Prostate gland (tissue), 2 donors: ENCODE measurements around the gene PTK7. TPM values are rescaled to one million over a fixed set of nuclear protein-coding genes. Genes with fewer than 3 reads are reported as not detected.

ENCODE experiments used
- DNase-seq: peaks from one replicate; pipeline ENCODE4 v3.0.0-alpha.2; 2019; ENCODE audit warnings: low spot score
- H3K27ac ChIP-seq, 2 donors: fragments of 200-600 bp; sonication (generic); 2 replicates each; pipeline ENCODE4 v1.5.1; 2017 to 2019
- H3K27me3 ChIP-seq: fragments of 200-600 bp; sonication (generic); replicated peaks from 2 replicates; pipeline ENCODE4 v1.5.1; 2019; ENCODE audit not compliant: insufficient read depth
- H3K36me3 ChIP-seq, 2 donors: fragments of 200-600 bp; sonication (generic); 1 replicate in 1 of 2; 2 replicates in 1 of 2; pipeline versions ENCODE4 v1.5.1 to v1.8.1; 2017 to 2019
- H3K4me1 ChIP-seq: fragments of 200-600 bp; sonication (generic); replicated peaks from 2 replicates; pipeline ENCODE4 v1.5.1; 2019
- H3K4me3 ChIP-seq, 2 donors: fragments of 200-600 bp; sonication (generic); 2 replicates each; pipeline ENCODE4 v1.5.1; 2017 to 2019
- H3K9me3 ChIP-seq: fragments of 200-600 bp; sonication (generic); 2 replicates; pipeline ENCODE4 v1.5.1; 2017
- POLR2A ChIP-seq: fragments of 450-650 bp; IDR thresholded peaks from one replicate; pipeline ENCODE4 v1.6.1; 2016; ENCODE audit warnings: antibody characterized with exemption, mild to moderate bottlenecking
- POLR2AphosphoS5 ChIP-seq: sonication (generic); formaldehyde crosslinking; IDR thresholded peaks from one replicate; pipeline ENCODE4 v1.6.1; 2017; ENCODE audit warnings: antibody characterized with exemption
- WGBS: methylation state at CpG from one replicate; pipeline ENCODE4 v1.1.5; 2018; 5-methylcytosine and 5-hydroxymethylcytosine counted together
- intact Hi-C: fragments of 100-400 bp; cut with DNase I; formaldehyde crosslinking; loops from one replicate; pipeline ENCODE4 v1.14.2; 2022
- total RNA-seq, 2 donors: library from RNA; depleted of rRNA; stranded (reverse); fragments of >200 nt; gene quantifications; one replicate each; pipeline ENCODE4 v1.1.0, GENCODE V29; 2016
- TF ChIP-seq, protein P1 (sequence below), 4 experiments: fragments of 200-600 bp in 2 of 4; fragments of 450-650 bp in 2 of 4; sonication (generic) in 2 of 4; IDR thresholded peaks; 1 replicate in 3 of 4; 2 replicates in 1 of 4; pipeline ENCODE4 v1.5.1; 2016 to 2019; ENCODE audit warnings: antibody characterized with exemption in 4 of 4, mild to moderate bottlenecking in 2 of 4, moderate library complexity in 2 of 4

Gene PTK7
- total RNA-seq, 2 donors from 2014 or later = 83.3 to 85.2 TPM

DNA sequence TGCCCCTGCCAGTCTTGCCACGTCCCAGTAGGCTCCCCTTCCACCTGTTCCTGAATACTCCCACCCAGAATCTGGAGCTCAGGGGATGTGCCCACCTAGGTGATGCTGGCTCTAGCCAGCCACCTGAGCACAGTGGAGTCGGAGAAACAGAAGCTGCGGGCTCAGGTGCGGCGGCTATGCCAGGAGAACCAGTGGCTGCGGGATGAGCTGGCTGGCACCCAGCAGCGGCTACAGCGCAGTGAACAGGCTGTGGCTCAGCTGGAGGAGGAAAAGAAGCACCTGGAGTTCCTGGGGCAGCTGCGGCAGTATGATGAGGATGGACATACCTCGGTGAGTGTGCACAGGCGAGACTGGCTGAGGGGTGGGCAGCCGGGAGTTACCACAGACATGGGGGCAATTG is 13.3 kb upstream of the PTK7 start:
- intact Hi-C loops = loop anchor here (10.0 kb wide), 1 partner anchor 48 kb away; the partner anchor contains the start of genes KLHDC3 and MEA1
- peaks cover 4 to 9% of the 10 kb centered on the region in 2 donors for H3K36me3 ChIP-seq
- H3K27ac ChIP-seq = no peak overlapping the region
- no peak overlapping the region for H3K4me3 ChIP-seq
- no peak for DNase-seq
- H3K9me3 ChIP-seq = no peaks in the 10 kb centered on the region
- TF ChIP-seq POLR2A = no peak
- no peak for TF ChIP-seq POLR2AphosphoS5
- TF ChIP-seq, protein P1, sequence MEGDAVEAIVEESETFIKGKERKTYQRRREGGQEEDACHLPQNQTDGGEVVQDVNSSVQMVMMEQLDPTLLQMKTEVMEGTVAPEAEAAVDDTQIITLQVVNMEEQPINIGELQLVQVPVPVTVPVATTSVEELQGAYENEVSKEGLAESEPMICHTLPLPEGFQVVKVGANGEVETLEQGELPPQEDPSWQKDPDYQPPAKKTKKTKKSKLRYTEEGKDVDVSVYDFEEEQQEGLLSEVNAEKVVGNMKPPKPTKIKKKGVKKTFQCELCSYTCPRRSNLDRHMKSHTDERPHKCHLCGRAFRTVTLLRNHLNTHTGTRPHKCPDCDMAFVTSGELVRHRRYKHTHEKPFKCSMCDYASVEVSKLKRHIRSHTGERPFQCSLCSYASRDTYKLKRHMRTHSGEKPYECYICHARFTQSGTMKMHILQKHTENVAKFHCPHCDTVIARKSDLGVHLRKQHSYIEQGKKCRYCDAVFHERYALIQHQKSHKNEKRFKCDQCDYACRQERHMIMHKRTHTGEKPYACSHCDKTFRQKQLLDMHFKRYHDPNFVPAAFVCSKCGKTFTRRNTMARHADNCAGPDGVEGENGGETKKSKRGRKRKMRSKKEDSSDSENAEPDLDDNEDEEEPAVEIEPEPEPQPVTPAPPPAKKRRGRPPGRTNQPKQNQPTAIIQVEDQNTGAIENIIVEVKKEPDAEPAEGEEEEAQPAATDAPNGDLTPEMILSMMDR (IDR thresholded peaks at IDR 0.05) = no peak
- H3K27me3 ChIP-seq = no peaks in the 10 kb centered on the region
- peaks cover 14% of the 10 kb centered on the region for H3K4me1 ChIP-seq
- 96% methylated on average over 12 of the region's 12 CpGs for WGBS

DNA sequence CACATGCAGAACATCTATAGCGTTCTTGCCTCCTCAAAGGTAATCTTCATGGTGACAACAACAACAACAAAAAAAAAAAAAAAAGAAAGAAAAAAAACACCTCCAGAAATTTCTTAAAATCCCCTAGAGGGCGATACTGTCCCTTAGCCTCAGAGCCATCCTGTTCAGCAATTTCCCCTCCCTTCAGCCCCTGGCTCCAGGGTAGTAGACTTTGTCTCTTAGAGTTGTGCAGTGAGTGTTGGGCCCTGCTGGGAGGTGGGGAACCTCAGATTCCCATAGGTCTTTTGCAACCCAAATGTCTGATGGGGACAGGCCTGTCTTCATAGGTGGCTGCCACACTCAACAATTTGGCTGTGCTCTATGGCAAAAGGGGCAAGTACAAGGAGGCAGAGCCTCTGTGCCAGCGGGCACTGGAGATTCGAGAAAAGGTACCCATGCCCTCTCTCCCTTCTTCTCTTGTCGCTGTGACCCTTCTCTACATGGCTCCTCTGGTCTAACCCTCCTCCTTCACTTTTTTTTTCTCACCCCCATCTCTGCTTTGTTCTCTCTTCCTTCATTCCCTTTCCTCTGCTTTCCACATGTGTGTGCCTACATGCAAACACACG is 6.0 kb upstream of the PTK7 start:
- intact Hi-C loops = no loop called here
- Histone ChIP-seq H3K27ac (no peak overlapping the region), H3K27me3 (no peaks in the 10 kb centered on the region), H3K9me3 (no peaks in the 10 kb centered on the region), H3K4me3 (no peak overlapping the region), H3K4me1 (no peaks in the 10 kb centered on the region), H3K36me3 (peaks cover 4 to 9% of the 10 kb centered on the region in 2 donors)
- TF ChIP-seq POLR2AphosphoS5 = no peak
- TF ChIP-seq, protein P1 (IDR thresholded peaks at IDR 0.05) = peak; percentile 10 to 49 (median 38)
- DNase-seq = no peak
- WGBS = 54% methylated on average over 6 of the region's 6 CpGs

DNA sequence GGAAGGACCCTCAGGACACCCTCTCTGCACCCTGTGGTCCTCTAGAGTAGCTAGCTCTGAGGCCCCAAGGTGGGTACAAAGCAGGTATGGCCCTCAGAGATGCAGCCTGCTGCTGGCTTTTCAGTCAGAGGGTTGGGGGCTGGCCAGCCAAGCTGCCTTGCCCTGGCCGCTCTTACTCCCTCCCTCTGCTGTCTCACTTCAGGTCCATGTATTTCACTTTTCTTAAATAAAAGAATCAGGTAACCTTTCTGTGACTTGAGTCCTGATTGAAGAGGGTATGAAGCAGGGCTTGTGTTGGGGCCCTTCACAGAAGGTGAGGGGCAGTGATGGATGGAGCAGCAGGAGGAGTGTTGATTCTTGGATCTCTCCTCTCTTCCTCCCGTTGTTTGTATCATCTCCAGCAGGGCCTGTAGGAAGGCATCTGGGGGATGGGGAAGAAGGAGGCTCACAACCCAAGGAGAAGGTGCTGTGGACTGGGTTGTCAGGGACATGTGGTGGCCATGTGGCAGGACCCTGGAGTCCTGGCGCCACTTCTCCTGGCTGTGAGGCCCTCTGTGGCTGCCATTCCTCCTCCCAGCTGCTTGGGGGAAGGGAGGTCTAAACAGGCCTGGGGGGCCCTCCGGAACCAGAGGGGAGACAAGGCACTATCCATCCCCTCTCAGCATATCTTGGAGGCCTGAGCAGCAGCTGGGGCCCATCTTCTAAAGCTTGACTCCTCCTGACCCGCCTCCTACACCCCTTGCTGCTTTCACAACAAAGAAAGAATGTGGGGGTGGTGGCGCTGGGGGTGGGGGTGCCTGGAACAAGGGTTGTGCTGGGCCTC is 1.1 kb upstream of the PTK7 start:
- H3K9me3 ChIP-seq = no peaks in the 10 kb centered on the region
- 54% methylated on average over 6 of the region's 6 CpGs for WGBS
- H3K36me3 ChIP-seq = no peaks in the 10 kb centered on the region
- H3K27ac ChIP-seq = peak overlapping the region; percentile 49 to 78
- H3K27me3 ChIP-seq = no peaks in the 10 kb centered on the region
- DNase-seq = no peak
- intact Hi-C loops = no loop called here
- TF ChIP-seq POLR2AphosphoS5 (no peak), POLR2A (no peak)
- TF ChIP-seq, protein P1 (IDR thresholded peaks at IDR 0.05) = no peak
- H3K4me1 ChIP-seq = peaks cover 8% of the 10 kb centered on the region
- H3K4me3 ChIP-seq = no peak overlapping the region

DNA sequence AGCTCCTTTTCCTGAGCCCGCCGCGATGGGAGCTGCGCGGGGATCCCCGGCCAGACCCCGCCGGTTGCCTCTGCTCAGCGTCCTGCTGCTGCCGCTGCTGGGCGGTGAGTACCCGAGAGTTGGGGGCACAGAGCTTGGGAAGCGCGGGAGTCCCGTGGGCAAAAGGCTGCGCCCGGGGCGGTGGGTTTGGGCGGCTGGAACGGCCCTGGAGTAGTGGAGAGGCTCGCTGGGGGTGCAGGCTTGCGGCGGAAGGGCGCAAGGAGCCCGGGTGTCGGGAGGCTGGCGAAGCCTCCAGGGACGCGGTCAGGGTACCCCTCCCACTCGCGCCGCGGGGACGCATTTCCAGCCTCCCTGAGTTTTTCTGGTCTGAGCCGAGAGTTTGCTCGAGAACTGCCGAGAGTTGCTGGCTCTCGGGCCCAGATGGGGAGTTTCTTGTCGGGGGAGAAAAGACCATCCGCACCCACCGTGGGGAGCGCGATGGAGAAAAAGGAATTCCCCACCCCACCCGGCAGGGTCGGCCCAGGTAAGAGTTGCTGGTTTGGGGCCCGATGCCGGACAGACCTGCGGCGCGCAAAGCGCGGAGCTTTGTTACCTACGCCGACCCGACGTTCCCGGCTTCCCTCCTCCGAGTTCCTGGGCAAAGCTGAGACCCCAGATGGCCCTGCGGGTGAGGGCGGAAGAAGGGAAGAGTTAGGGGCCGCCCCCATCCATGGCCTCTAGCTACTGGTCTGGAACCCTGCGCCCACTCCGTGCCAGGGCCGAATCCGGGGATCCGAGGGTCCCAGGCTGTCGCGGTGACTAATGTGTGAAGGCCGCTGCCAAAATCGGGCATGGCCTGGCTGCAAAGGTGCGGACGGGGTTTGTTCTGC is 584 bp downstream of the PTK7 start:
- 1% methylated on average over 45 of the region's 72 CpGs for WGBS
- no peak for DNase-seq
- no peaks in the 10 kb centered on the region for H3K9me3 ChIP-seq
- H3K4me1 ChIP-seq = peaks cover 8% of the 10 kb centered on the region
- H3K27ac ChIP-seq = peak overlapping the region; percentile 68 to 78
- TF ChIP-seq, protein P1 (IDR thresholded peaks at IDR 0.05) = no peak
- TF ChIP-seq POLR2A (no peak), POLR2AphosphoS5 (no peak)
- intact Hi-C loops = no loop called here
- H3K27me3 ChIP-seq = no peaks in the 10 kb centered on the region
- peak overlapping the region; percentile 73 to 79 for H3K4me3 ChIP-seq
- no peaks in the 10 kb centered on the region for H3K36me3 ChIP-seq
